WTC11 (cell line): ENCODE results near the gene B4GALT2. TPM values are rescaled to one million over a fixed set of nuclear protein-coding genes. Genes with fewer than 3 reads are reported as not detected.

Experiments
- ATAC-seq: fragments of 200-7000 bp; cut with Tn5 transposase; 2 replicates; pipeline ENCODE4 v1.10.0; 2021; ENCODE audit warnings: mild to moderate bottlenecking, moderate library complexity
- CTCF ChIA-PET: fragments of 300-600 bp; sonication (Branson Sonifier 250); formaldehyde crosslinking; loops from one replicate; lab custom pipeline; 2021; ENCODE audit warnings: antibody characterized with exemption; lab: Charles Lee
- POLR2A ChIA-PET: fragments of 350-600 bp; sonication (Branson Sonifier 250); formaldehyde crosslinking; loops from one replicate; lab custom pipeline; 2021; ENCODE audit warnings: antibody characterized with exemption; lab: Charles Lee
- DNase-seq: peaks from one replicate; pipeline ENCODE4 v3.0.0; 2021; ENCODE audit warnings: low spot score
- H3K27ac Mint-ChIP-seq: 2 replicates; pipeline ENCODE4 v1.8.0; 2021; ENCODE audit warnings: mixed read lengths
- H3K27me3 Mint-ChIP-seq: 2 replicates; pipeline ENCODE4 v1.8.0; 2021; ENCODE audit warnings: low read depth, mild to moderate bottlenecking, moderate library complexity, mixed read lengths
- H3K36me3 Mint-ChIP-seq: 2 replicates; pipeline ENCODE4 v1.8.0; 2021; ENCODE audit warnings: mixed read lengths
- H3K4me1 Mint-ChIP-seq: 2 replicates; pipeline ENCODE4 v1.8.0; 2022; ENCODE audit warnings: mixed read lengths
- H3K4me3 Mint-ChIP-seq: 2 replicates; pipeline ENCODE4 v1.8.0; 2021; ENCODE audit warnings: mild to moderate bottlenecking, moderate library complexity, mixed read lengths
- H3K9me3 Mint-ChIP-seq: 2 replicates; pipeline ENCODE4 v1.8.0; 2021; ENCODE audit warnings: mixed read lengths
- CREB1 ChIP-seq: sonication (generic); formaldehyde crosslinking; IDR thresholded peaks from 2 replicates; pipeline ENCODE4 v1.8.0; 2023; ENCODE audit warnings: mild to moderate bottlenecking, missing genetic modification reagents
- CREM ChIP-seq: sonication (generic); formaldehyde crosslinking; IDR thresholded peaks from 2 replicates; pipeline ENCODE4 v1.8.1; 2022; ENCODE audit warnings: mild to moderate bottlenecking, missing genetic modification reagents, moderate library complexity
- EMX1 ChIP-seq: fragments of 250-450 bp; sonication (Bioruptor Pico); IDR thresholded peaks from 2 replicates; pipeline ENCODE4 v1.8.0; 2021; ENCODE audit warnings: mild to moderate bottlenecking
- GTF2I ChIP-seq: fragments of 250-450 bp; sonication (Bioruptor Pico); conservative IDR thresholded peaks from 2 replicates; pipeline ENCODE4 v1.4.0; 2021; ENCODE audit warnings: mild to moderate bottlenecking
- HMGA2 ChIP-seq: fragments of 250-450 bp; sonication (Bioruptor Pico); IDR thresholded peaks from 2 replicates; pipeline ENCODE4 v1.4.0; 2021; ENCODE audit warnings: mild to moderate bottlenecking, moderate library complexity
- IRF2 ChIP-seq: sonication (generic); formaldehyde crosslinking; IDR thresholded peaks from 2 replicates; pipeline ENCODE4 v1.8.0; 2022; ENCODE audit warnings: low read depth, missing genetic modification reagents, borderline replicate concordance
- KAT7 ChIP-seq: sonication (generic); formaldehyde crosslinking; IDR thresholded peaks from 2 replicates; pipeline ENCODE4 v1.8.1; 2023; ENCODE audit warnings: missing genetic modification reagents, mild to moderate bottlenecking, borderline replicate concordance
- NFE2L1 ChIP-seq: sonication (generic); formaldehyde crosslinking; IDR thresholded peaks from 2 replicates; pipeline ENCODE4 v1.8.1; 2023; ENCODE audit warnings: missing genetic modification reagents
- NR3C1 ChIP-seq: sonication (generic); formaldehyde crosslinking; conservative IDR thresholded peaks from 2 replicates; pipeline ENCODE4 v1.8.1; 2023; ENCODE audit warnings: low read depth, mild to moderate bottlenecking, missing genetic modification reagents
- PRRX2 ChIP-seq: fragments of 250-450 bp; sonication (Bioruptor Pico); IDR thresholded peaks from 2 replicates; pipeline ENCODE4 v1.8.0; 2021; ENCODE audit warnings: mild to moderate bottlenecking
- SMAD4 ChIP-seq: sonication (generic); formaldehyde crosslinking; IDR thresholded peaks from 2 replicates; pipeline ENCODE4 v1.8.0; 2022; ENCODE audit warnings: mild to moderate bottlenecking, missing genetic modification reagents
- TCF7 ChIP-seq: sonication (generic); formaldehyde crosslinking; IDR thresholded peaks from 2 replicates; pipeline ENCODE4 v1.8.0; 2022; ENCODE audit warnings: mild to moderate bottlenecking, low read depth, missing genetic modification reagents, moderate library complexity
- TP53 ChIP-seq: sonication (generic); formaldehyde crosslinking; IDR thresholded peaks from 2 replicates; pipeline ENCODE4 v1.8.1; 2023; ENCODE audit warnings: mild to moderate bottlenecking, missing genetic modification reagents
- ZNF121 ChIP-seq: sonication (generic); formaldehyde crosslinking; IDR thresholded peaks from 2 replicates; pipeline ENCODE4 v1.8.0; 2023; ENCODE audit warnings: missing genetic modification reagents
- ZNF232 ChIP-seq: sonication (generic); formaldehyde crosslinking; IDR thresholded peaks from 2 replicates; pipeline ENCODE4 v1.8.0; 2022; ENCODE audit warnings: mild to moderate bottlenecking, missing genetic modification reagents
- ZNF263 ChIP-seq: sonication (generic); formaldehyde crosslinking; IDR thresholded peaks from 2 replicates; pipeline ENCODE4 v1.8.1; 2022; ENCODE audit warnings: low read depth, mild to moderate bottlenecking, moderate library complexity, missing genetic modification reagents
- ZNF317 ChIP-seq: sonication (generic); formaldehyde crosslinking; IDR thresholded peaks from 2 replicates; pipeline ENCODE4 v1.8.1; 2023; ENCODE audit warnings: low read depth, mild to moderate bottlenecking, moderate library complexity, missing genetic modification reagents, borderline replicate concordance
- ZNF396 ChIP-seq: fragments of 250-450 bp; sonication (Bioruptor Pico); IDR thresholded peaks from 2 replicates; pipeline ENCODE4 v1.8.0; 2021; ENCODE audit warnings: mild to moderate bottlenecking, moderate library complexity, borderline replicate concordance
- ZNF416 ChIP-seq: fragments of 250-450 bp; sonication (Bioruptor Pico); IDR thresholded peaks from 2 replicates; pipeline ENCODE4 v1.9.0; 2021; ENCODE audit warnings: mild to moderate bottlenecking, inconsistent platforms
- total RNA-seq: library from RNA; stranded (reverse); gene quantifications from 3 replicates; pipeline ENCODE4 v1.2.3, GENCODE V29; 2021
- TF ChIP-seq, protein P1 (sequence below): sonication (generic); formaldehyde crosslinking; IDR thresholded peaks from 2 replicates; pipeline ENCODE4 v1.8.0; 2023; ENCODE audit warnings: missing genetic modification reagents
- TF ChIP-seq, protein P2 (sequence below): sonication (generic); formaldehyde crosslinking; IDR thresholded peaks from 2 replicates; pipeline ENCODE4 v1.8.1; 2023; ENCODE audit warnings: mild to moderate bottlenecking, missing genetic modification reagents, moderate library complexity
- TF ChIP-seq, protein P3 (sequence below): sonication (generic); formaldehyde crosslinking; IDR thresholded peaks from 2 replicates; pipeline ENCODE4 v1.8.0; 2023; ENCODE audit warnings: missing genetic modification reagents, mild to moderate bottlenecking, borderline replicate concordance
- TF ChIP-seq, protein P4 (sequence below): fragments of 250-450 bp; sonication (Bioruptor Pico); IDR thresholded peaks from 2 replicates; pipeline ENCODE4 v1.9.0; 2021; ENCODE audit warnings: mild to moderate bottlenecking
- TF ChIP-seq, protein P5 (sequence below): sonication (generic); formaldehyde crosslinking; IDR thresholded peaks from 2 replicates; pipeline ENCODE4 v1.8.1; 2023; ENCODE audit warnings: mild to moderate bottlenecking, moderate library complexity, missing genetic modification reagents
- TF ChIP-seq, protein P6 (sequence below): sonication (generic); formaldehyde crosslinking; conservative IDR thresholded peaks from 2 replicates; pipeline ENCODE4 v1.8.1; 2023; ENCODE audit warnings: mild to moderate bottlenecking, low read depth, missing genetic modification reagents, moderate library complexity

B4GALT2 gene
- total RNA-seq, 1 experiment from 2014 or later, result 66.7 TPM

DNA sequence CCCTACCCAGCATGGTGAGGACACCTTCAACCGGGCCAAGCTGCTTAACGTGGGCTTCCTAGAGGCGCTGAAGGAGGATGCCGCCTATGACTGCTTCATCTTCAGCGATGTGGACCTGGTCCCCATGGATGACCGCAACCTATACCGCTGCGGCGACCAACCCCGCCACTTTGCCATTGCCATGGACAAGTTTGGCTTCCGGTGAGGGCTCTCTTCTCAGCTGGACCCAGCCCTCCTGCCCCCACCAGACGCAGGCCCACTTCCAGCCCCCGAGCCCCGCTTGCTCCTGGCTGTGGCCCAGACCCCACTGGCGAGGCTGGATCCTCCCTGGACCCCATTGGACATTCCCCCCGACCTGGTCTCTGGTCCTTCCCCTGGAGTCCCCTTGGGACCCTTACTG lies 5.8 kb downstream of the B4GALT2 start:
- ChIA-PET CTCF (interaction anchor here (0.6 to 2.2 kb wide), 2 partner anchors 50 to 222 kb away, joined by 4 to 5 read pairs; no protein-coding TSS in a partner anchor), POLR2A (no interaction called here)
- Mint-ChIP-seq H3K27ac (no peak overlapping the region), H3K4me3 (no peak overlapping the region), H3K9me3 (no peaks in the 10 kb centered on the region), H3K27me3 (peaks cover 4% of the 10 kb centered on the region), H3K4me1 (peaks cover 6% of the 10 kb centered on the region), H3K36me3 (peaks cover 6% of the 10 kb centered on the region; the same call in 1 of the 2 replicates)
- ATAC-seq (no peak), DNase-seq (no peak)
- no peak for TF ChIP-seq ZNF121 (CRISPR knock-in tag)
- TF ChIP-seq, protein P1, sequence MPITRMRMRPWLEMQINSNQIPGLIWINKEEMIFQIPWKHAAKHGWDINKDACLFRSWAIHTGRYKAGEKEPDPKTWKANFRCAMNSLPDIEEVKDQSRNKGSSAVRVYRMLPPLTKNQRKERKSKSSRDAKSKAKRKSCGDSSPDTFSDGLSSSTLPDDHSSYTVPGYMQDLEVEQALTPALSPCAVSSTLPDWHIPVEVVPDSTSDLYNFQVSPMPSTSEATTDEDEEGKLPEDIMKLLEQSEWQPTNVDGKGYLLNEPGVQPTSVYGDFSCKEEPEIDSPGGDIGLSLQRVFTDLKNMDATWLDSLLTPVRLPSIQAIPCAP (CRISPR knock-in tag), result no peak
- TF ChIP-seq CREB1 (CRISPR knock-in tag), result no peak
- TF ChIP-seq IRF2 (CRISPR knock-in tag), result no peak
- TF ChIP-seq GTF2I, result no peak
- TF ChIP-seq NR3C1 (CRISPR knock-in tag), result no peak
- TF ChIP-seq, protein P2, sequence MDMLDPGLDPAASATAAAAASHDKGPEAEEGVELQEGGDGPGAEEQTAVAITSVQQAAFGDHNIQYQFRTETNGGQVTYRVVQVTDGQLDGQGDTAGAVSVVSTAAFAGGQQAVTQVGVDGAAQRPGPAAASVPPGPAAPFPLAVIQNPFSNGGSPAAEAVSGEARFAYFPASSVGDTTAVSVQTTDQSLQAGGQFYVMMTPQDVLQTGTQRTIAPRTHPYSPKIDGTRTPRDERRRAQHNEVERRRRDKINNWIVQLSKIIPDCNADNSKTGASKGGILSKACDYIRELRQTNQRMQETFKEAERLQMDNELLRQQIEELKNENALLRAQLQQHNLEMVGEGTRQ (CRISPR knock-in tag), result no peak
- TF ChIP-seq, protein P3, sequence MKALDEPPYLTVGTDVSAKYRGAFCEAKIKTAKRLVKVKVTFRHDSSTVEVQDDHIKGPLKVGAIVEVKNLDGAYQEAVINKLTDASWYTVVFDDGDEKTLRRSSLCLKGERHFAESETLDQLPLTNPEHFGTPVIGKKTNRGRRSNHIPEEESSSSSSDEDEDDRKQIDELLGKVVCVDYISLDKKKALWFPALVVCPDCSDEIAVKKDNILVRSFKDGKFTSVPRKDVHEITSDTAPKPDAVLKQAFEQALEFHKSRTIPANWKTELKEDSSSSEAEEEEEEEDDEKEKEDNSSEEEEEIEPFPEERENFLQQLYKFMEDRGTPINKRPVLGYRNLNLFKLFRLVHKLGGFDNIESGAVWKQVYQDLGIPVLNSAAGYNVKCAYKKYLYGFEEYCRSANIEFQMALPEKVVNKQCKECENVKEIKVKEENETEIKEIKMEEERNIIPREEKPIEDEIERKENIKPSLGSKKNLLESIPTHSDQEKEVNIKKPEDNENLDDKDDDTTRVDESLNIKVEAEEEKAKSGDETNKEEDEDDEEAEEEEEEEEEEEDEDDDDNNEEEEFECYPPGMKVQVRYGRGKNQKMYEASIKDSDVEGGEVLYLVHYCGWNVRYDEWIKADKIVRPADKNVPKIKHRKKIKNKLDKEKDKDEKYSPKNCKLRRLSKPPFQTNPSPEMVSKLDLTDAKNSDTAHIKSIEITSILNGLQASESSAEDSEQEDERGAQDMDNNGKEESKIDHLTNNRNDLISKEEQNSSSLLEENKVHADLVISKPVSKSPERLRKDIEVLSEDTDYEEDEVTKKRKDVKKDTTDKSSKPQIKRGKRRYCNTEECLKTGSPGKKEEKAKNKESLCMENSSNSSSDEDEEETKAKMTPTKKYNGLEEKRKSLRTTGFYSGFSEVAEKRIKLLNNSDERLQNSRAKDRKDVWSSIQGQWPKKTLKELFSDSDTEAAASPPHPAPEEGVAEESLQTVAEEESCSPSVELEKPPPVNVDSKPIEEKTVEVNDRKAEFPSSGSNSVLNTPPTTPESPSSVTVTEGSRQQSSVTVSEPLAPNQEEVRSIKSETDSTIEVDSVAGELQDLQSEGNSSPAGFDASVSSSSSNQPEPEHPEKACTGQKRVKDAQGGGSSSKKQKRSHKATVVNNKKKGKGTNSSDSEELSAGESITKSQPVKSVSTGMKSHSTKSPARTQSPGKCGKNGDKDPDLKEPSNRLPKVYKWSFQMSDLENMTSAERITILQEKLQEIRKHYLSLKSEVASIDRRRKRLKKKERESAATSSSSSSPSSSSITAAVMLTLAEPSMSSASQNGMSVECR (CRISPR knock-in tag), result no peak
- no peak for TF ChIP-seq ZNF263
- TF ChIP-seq, protein P4, sequence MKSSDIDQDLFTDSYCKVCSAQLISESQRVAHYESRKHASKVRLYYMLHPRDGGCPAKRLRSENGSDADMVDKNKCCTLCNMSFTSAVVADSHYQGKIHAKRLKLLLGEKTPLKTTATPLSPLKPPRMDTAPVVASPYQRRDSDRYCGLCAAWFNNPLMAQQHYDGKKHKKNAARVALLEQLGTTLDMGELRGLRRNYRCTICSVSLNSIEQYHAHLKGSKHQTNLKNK (CRISPR knock-in tag), result no peak
- no peak for TF ChIP-seq PRRX2 (CRISPR knock-in tag)
- no peak for TF ChIP-seq CREM (CRISPR knock-in tag)
- TF ChIP-seq, protein P5, sequence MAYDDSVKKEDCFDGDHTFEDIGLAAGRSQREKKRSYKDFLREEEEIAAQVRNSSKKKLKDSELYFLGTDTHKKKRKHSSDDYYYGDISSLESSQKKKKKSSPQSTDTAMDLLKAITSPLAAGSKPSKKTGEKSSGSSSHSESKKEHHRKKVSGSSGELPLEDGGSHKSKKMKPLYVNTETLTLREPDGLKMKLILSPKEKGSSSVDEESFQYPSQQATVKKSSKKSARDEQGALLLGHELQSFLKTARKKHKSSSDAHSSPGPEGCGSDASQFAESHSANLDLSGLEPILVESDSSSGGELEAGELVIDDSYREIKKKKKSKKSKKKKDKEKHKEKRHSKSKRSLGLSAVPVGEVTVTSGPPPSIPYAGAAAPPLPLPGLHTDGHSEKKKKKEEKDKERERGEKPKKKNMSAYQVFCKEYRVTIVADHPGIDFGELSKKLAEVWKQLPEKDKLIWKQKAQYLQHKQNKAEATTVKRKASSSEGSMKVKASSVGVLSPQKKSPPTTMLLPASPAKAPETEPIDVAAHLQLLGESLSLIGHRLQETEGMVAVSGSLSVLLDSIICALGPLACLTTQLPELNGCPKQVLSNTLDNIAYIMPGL (CRISPR knock-in tag), result no peak

DNA sequence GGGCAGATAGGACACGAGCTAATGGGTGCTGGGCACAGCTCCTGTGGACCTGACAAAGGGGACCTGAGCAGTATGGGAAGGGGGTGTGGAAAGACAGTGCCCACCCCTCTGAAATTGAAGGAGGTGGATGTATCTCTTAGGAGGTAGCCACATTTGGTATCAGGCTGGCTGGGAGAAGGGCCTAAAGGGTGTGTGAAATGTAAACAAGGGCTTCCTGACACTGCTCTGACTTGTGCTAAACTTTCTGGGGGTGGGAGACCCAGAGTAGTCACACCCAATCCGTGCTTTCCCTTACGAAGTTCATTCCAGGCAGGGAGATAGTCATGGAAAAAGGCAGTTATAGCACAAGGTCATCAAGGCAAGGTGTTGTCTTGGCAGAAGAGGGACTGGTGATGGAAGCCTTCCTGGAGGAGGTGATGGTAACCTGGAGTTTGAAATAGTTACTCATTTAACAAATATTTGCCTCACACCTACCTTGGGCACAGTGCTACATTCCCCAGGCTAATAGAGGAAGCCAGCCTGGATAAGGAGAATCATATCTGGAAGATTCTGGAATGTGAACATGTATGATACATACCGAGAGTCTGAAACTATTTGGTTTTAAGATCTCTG lies 7.1 kb downstream of the B4GALT2 start:
- CTCF ChIA-PET, result interaction anchor here (1.0 to 1.8 kb wide), 4 partner anchors 9 to 222 kb away, joined by 4 to 8 read pairs (median 4); no protein-coding TSS in a partner anchor
- ATAC-seq (no peak), DNase-seq (no peak)
- Mint-ChIP-seq H3K36me3 (peaks cover 6% of the 10 kb centered on the region; the same call in 1 of the 2 replicates), H3K4me1 (0 out of 2 replicates have a peak, but pooled peaks cover 3% of the 10 kb centered on the region), H3K4me3 (no peak overlapping the region), H3K27me3 (peaks cover 4% of the 10 kb centered on the region), H3K9me3 (no peaks in the 10 kb centered on the region), H3K27ac (no peak overlapping the region; the same call in 1 of the 2 replicates)
- POLR2A ChIA-PET, result no interaction called here
- TF ChIP-seq, protein P6, sequence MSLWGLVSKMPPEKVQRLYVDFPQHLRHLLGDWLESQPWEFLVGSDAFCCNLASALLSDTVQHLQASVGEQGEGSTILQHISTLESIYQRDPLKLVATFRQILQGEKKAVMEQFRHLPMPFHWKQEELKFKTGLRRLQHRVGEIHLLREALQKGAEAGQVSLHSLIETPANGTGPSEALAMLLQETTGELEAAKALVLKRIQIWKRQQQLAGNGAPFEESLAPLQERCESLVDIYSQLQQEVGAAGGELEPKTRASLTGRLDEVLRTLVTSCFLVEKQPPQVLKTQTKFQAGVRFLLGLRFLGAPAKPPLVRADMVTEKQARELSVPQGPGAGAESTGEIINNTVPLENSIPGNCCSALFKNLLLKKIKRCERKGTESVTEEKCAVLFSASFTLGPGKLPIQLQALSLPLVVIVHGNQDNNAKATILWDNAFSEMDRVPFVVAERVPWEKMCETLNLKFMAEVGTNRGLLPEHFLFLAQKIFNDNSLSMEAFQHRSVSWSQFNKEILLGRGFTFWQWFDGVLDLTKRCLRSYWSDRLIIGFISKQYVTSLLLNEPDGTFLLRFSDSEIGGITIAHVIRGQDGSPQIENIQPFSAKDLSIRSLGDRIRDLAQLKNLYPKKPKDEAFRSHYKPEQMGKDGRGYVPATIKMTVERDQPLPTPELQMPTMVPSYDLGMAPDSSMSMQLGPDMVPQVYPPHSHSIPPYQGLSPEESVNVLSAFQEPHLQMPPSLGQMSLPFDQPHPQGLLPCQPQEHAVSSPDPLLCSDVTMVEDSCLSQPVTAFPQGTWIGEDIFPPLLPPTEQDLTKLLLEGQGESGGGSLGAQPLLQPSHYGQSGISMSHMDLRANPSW (CRISPR knock-in tag), result no peak
- TF ChIP-seq ZNF232 (no peak), ZNF416 (no peak), NFE2L1 (no peak), TCF7 (no peak), SMAD4 (no peak), HMGA2 (CRISPR knock-in tag) (no peak), KAT7 (no peak), TP53 (CRISPR knock-in tag) (no peak), ZNF317 (CRISPR knock-in tag) (no peak), EMX1 (CRISPR knock-in tag) (no peak), ZNF396 (CRISPR knock-in tag) (no peak)
- TF ChIP-seq, protein P1 (CRISPR knock-in tag), result no peak
